ENCODE measurements around the gene EPN2.
"Not testable (repeated sequence)": the region's sequence is repeated elsewhere in the genome, so short reads cannot be mapped to it uniquely, and the experiment has no call there.

- not testable (repeated sequence) for TF ChIP-seq CTCF (IDR thresholded peaks at IDR 0.05 in 2 of 3, conservative IDR thresholded peaks at IDR 0.05 in 1 of 3; ENCODE audit: borderline replicate concordance in 1 of 3, insufficient read depth in 1 of 3, low read depth in 2 of 3, low read length in 2 of 3); CEBPB (IDR thresholded peaks at IDR 0.05; ENCODE audit: low read depth); JUND (IDR thresholded peaks at IDR 0.05); EGR1 (IDR thresholded peaks at IDR 0.05; ENCODE audit: low read depth); POLR2A (IDR thresholded peaks at IDR 0.05; ENCODE audit: borderline replicate concordance, extremely low read depth, insufficient read depth, insufficient read length); FOSL1 (IDR thresholded peaks at IDR 0.05; ENCODE audit: low read depth); REST (IDR thresholded peaks at IDR 0.05; ENCODE audit: low read depth); ZNF274 (IDR thresholded peaks at IDR 0.05; ENCODE audit: low read depth, low read length); SP1 (IDR thresholded peaks at IDR 0.05; ENCODE audit: low read depth); POLR2AphosphoS5 (IDR thresholded peaks at IDR 0.05; ENCODE audit: low read depth, low read length)
Observed at GRCh38 chr17:19188870-19189708, 48.1 kb upstream of the EPN2 start.
